GM18526 (cell line): ENCODE results near the gene DMRT2.

ENCODE experiments used
- POLR2A ChIP-seq: IDR thresholded peaks from 3 replicates; pipeline ENCODE4 v1.6.1; 2011; ENCODE audit not compliant: insufficient read length; ENCODE audit errors: extremely low read depth

Gene DMRT2

DNA sequence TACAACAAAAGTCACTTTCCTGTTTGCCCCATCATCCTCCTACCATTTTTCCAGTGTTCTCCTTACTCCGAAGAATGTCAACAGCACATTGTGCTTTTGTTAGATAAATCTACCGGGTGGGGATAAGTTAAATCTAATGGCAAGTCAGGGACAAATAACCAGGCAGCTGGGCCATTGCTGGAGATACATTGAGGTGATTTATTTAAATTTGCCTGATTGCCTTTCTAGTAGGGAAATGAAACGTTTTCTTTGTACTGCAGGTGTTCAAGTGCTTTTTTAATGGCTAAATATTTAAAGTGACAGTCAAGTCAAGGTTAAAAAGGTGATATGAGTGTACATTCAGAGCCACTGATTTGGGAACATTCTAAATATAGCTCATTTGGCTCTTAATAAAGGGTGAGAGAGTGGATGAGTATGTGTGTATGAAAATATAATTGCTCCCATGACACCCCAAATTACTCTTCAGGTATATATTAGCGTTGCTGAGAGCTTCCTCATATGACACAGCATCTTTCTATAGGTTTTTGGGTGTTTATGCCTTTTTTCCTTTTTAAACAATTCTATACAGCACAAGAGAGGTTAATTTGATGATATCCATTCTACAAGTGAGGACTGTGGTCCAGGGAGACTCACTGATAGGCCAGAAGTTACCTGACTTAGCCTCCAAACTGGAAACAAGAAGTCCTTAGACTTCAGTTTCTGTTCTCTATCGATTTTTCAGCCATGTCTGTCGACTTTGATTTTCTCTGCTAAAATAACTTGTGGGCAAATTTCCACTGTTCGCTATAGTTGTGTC lies 51.9 kb downstream of the DMRT2 start:
- TF ChIP-seq POLR2A = no peak

DNA sequence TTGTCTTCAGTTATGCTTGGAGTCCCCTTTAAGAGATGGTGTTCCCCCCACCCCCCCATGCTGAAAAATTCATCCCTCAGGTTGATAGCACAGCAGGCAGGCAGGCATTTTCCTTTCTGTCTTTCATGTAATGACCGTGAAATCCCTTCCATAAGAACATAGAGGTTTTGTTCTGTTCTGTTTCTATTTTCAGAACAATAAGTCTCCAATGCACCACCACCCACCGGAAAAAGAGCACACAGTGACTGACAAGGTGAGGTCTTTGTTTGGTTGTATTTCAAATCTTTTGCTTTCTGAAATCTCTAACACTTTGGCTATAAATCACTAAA lies 52.4 kb downstream of the DMRT2 start:
- no peak for TF ChIP-seq POLR2A
